Activated CD4-positive, alpha-beta memory T cell treated with anti-CD3 and anti-CD28 coated beads, Interleukin-2, amount 10 ng/mL, durations not matched to agents 7 days and 5 days (primary cell): ENCODE results near the gene DDI1. TPM values are rescaled to one million over a fixed set of nuclear protein-coding genes. Genes with fewer than 3 reads are reported as not detected.

Source experiments
- CTCF ChIA-PET: fragments of 350-600 bp; sonication (Branson Sonifier 250); formaldehyde crosslinking; loops from one replicate; lab custom pipeline; 2021; ENCODE audit warnings: antibody characterized with exemption, inconsistent platforms; lab: Charles Lee
- POLR2A ChIA-PET: fragments of 350-600 bp; sonication (Branson Sonifier 250); formaldehyde crosslinking; loops from one replicate; lab custom pipeline; 2021; ENCODE audit warnings: antibody characterized with exemption; lab: Charles Lee
- DNase-seq: peaks from one replicate; pipeline ENCODE4 v3.0.0-alpha.2; 2020
- H3K27ac Mint-ChIP-seq: one replicate; pipeline ENCODE4 v1.8.0; 2021; ENCODE audit warnings: mild to moderate bottlenecking, mixed read lengths
- H3K27me3 Mint-ChIP-seq: one replicate; pipeline ENCODE4 v1.8.0; 2021; ENCODE audit warnings: mixed read lengths
- H3K36me3 Mint-ChIP-seq: one replicate; pipeline ENCODE4 v1.8.0; 2021; ENCODE audit warnings: low read depth, mixed read lengths
- H3K4me1 Mint-ChIP-seq: one replicate; pipeline ENCODE4 v1.8.0; 2021; ENCODE audit warnings: mixed read lengths
- H3K4me3 Mint-ChIP-seq: one replicate; pipeline ENCODE4 v1.8.0; 2021; ENCODE audit warnings: mild to moderate bottlenecking, mixed read lengths
- H3K9me3 Mint-ChIP-seq: one replicate; pipeline ENCODE4 v1.8.0; 2021; ENCODE audit warnings: mixed read lengths
- total RNA-seq, 2 experiments: library from RNA; stranded (reverse); gene quantifications; one replicate each; pipeline ENCODE4 v1.2.3, GENCODE V29; 2021

The DDI1 gene
- total RNA-seq, 2 experiments from 2014 or later = not detected

DNA sequence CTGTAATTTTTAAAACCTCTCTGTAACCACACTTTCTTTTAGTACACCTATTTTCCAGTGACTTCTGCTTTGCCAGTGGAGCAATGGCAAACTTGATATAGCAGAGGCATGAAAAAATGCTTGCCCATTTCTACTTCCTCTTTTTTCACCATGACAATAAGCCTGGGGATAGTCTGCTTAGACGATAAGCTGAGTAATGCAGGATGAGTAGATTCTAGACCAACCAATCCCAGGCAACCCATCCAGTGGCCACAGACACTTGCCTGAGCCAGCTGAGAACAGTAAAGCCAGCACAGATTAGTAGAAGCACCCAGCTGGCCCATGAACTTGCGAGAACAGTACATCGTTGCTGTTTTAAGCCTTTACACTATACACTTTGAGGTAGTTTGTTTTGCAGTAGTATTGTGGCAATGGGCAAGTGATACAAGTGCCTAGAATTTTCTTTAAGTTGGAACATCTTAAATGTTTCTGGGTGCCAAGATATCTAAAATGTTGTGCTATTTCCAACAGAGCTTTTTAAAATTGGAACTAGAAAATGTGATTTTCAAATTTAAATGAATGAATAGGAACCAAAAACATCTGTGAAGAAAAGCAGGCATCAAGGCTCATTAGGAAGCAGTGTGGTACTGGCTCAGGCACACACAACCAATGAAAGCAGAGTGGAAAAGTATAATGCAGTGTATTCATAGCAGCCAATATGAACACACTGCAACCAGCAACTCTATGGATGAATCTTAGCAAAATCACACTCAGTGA, 37.7 kb downstream of the DDI1 start:
- Mint-ChIP-seq H3K27me3 (no peaks in the 10 kb centered on the region), H3K9me3 (no peaks in the 10 kb centered on the region), H3K27ac (no peak overlapping the region), H3K4me3 (no peak overlapping the region), H3K36me3 (no peaks in the 10 kb centered on the region), H3K4me1 (no peaks in the 10 kb centered on the region)
- POLR2A ChIA-PET = no interaction called here
- DNase-seq = no peak
- CTCF ChIA-PET = no interaction called here

DNA sequence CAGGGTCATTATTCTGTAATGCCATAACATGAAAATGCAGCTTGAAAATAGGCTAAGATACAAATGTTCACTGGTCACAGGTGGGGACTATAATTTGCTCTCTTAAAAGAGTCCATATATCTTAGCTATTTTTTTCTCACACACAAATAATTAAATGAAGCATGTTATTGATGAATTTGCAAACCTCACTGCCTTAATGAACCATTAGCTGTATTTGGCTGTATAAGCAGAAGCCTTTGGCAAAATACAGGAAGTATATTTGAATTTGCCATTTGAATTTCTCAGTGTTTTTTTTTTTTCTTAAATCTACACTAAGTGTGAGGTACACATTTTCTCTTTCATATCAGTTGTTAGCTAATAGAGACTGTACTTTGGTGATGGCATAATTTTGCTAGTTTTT, 38.7 kb downstream of the DDI1 start:
- Mint-ChIP-seq H3K27me3 (no peaks in the 10 kb centered on the region), H3K4me3 (no peak overlapping the region), H3K27ac (no peak overlapping the region), H3K36me3 (no peaks in the 10 kb centered on the region), H3K9me3 (no peaks in the 10 kb centered on the region), H3K4me1 (no peaks in the 10 kb centered on the region)
- CTCF ChIA-PET = no interaction called here
- no peak for DNase-seq
- POLR2A ChIA-PET = no interaction called here

DNA sequence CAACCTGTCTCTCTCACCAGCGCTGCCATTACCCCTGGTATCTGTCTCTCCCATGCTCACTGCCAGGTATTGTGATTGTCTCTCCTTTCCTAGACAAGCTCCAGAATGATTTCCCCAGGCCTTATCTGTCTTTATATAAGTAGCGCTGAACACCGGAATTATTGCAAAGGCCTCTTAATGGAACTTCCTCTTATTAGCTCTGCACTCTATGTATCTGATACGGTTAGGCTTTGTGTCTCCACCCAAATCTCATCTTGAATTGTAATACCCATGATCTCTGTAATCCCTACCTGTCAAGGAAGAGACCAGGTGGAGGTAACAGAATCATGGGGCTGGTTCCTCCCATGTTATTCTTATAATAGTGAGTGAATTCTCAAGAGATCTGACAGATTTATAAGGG, 39.3 kb downstream of the DDI1 start:
- POLR2A ChIA-PET = no interaction called here
- H3K36me3 Mint-ChIP-seq = no peaks in the 10 kb centered on the region
- H3K27me3 Mint-ChIP-seq = no peaks in the 10 kb centered on the region
- no peak overlapping the region for H3K27ac Mint-ChIP-seq
- H3K9me3 Mint-ChIP-seq = no peaks in the 10 kb centered on the region
- H3K4me3 Mint-ChIP-seq = no peak overlapping the region
- DNase-seq = no peak
- CTCF ChIA-PET = no interaction called here
- no peaks in the 10 kb centered on the region for H3K4me1 Mint-ChIP-seq

DNA sequence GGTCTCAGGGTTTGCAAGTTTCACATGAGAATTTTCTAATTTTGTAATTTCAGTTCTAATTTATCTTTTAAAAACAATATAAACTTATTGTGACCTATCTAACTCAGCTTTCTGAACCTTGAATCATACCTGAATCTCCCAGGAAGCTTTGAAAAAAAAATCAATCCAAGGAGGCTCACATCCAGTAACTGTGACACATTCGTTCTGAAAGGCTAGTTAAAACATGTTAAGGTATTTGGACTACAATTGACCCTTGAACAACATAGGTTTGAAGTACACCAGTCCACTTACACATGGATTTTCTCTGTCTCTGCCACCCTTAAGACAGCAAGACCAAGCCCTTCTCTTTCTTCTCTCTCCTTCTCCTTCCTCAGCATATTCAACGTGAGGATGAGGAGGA, 40.0 kb downstream of the DDI1 start:
- ChIA-PET CTCF (no interaction called here), POLR2A (no interaction called here)
- no peak overlapping the region for H3K4me3 Mint-ChIP-seq
- H3K9me3 Mint-ChIP-seq = no peaks in the 10 kb centered on the region
- no peak for DNase-seq
- no peaks in the 10 kb centered on the region for H3K36me3 Mint-ChIP-seq
- H3K4me1 Mint-ChIP-seq = no peaks in the 10 kb centered on the region
- H3K27ac Mint-ChIP-seq = no peak overlapping the region
- H3K27me3 Mint-ChIP-seq = no peaks in the 10 kb centered on the region

DNA sequence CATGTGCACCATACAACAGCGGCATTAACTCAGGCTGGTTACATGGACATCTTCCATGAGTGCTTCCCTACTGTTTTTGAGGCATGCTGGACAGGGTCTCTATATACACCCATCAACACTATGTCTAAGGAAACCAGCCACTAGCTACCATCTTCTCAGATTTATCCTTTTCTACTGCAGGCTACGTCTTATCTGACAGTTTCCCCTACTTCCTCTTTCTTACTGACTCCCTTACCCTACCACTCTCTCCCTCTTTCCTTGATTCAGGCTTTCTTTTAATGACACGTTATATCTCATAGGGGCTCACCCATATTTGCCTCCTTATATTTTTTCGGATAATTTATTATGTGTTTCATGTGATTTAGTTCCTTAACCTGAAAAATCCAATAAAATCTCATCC, 41.8 kb downstream of the DDI1 start:
- ChIA-PET CTCF (no interaction called here), POLR2A (no interaction called here)
- Mint-ChIP-seq H3K4me1 (no peaks in the 10 kb centered on the region), H3K9me3 (no peaks in the 10 kb centered on the region), H3K27me3 (no peaks in the 10 kb centered on the region), H3K27ac (no peak overlapping the region), H3K4me3 (no peak overlapping the region), H3K36me3 (no peaks in the 10 kb centered on the region)
- no peak for DNase-seq

DNA sequence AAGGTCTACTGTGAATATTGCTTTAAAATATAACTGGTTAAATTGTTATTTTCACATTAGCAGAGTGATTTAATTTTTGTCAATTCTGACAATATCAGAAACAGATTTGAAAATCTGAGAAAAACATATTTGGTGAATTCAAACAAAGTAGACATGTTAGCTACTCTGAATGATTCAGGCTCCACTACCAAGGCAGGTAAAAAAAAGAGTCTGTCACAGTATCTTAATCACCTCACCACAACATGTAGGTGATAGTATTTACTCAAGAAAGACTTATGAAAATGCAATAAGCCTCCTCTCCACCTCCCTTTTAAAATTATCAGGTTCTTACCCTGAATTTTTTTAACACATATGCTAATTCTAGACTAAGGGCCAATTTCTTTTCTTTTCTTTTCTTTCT, 42.6 kb downstream of the DDI1 start:
- no peak for DNase-seq
- Mint-ChIP-seq H3K27me3 (no peaks in the 10 kb centered on the region), H3K36me3 (no peaks in the 10 kb centered on the region), H3K4me1 (no peaks in the 10 kb centered on the region), H3K4me3 (no peak overlapping the region), H3K9me3 (no peaks in the 10 kb centered on the region), H3K27ac (no peak overlapping the region)
- CTCF ChIA-PET = no interaction called here
- POLR2A ChIA-PET = no interaction called here

DNA sequence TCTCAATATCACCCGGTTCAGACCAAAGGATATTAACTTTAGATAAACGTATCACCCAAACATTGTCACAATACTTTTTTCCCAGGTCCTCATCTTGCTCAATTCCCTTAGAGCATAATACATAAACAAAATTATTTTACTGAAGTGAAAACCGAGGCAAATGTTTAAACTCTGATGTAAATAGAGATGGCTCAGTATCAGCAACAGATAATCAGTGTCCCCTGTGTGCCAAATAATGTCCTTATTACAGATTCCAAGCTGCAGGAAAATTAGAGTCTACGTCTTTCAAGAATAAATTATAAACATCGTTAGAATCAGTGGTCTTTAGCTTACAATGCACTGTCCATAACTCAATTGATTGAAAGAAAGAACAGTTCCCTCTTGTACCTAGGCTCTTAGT, 50.2 kb downstream of the DDI1 start:
- no peaks in the 10 kb centered on the region for H3K4me1 Mint-ChIP-seq
- DNase-seq = no peak
- H3K9me3 Mint-ChIP-seq = no peaks in the 10 kb centered on the region
- H3K4me3 Mint-ChIP-seq = no peak overlapping the region
- H3K36me3 Mint-ChIP-seq = no peaks in the 10 kb centered on the region
- CTCF ChIA-PET = no interaction called here
- POLR2A ChIA-PET = no interaction called here
- no peak overlapping the region for H3K27ac Mint-ChIP-seq
- no peaks in the 10 kb centered on the region for H3K27me3 Mint-ChIP-seq

Other genes with a start within 250 kb of the DDI1 start
- not detected for gene PDGFD, start 127.5 kb downstream of the DDI1 start, total RNA-seq